DND-41 (cell line): ENCODE measurements around the gene GOLGA1.

Experiments used
- ATAC-seq: fragments of 200-7000 bp; cut with Tn5 transposase; 3 replicates; pipeline ENCODE4 v1.9.1; 2021; ENCODE audit warnings: low read depth; ENCODE audit not compliant: insufficient read depth
- DNase-seq: peaks from one replicate; pipeline ENCODE4 v3.0.0-alpha.2; 2020
- H2AFZ ChIP-seq: 2 replicates; pipeline ENCODE4 v1.6.0; 2012; ENCODE audit warnings: low read depth, low read length
- H3K27ac ChIP-seq: 2 replicates; pipeline ENCODE4 v1.5.1; 2012; ENCODE audit warnings: low read length, inconsistent platforms
- H3K27me3 ChIP-seq: fragments of 200-600 bp; sonication (generic); 2 replicates; pipeline ENCODE4 v1.6.0; 2012; ENCODE audit warnings: low read length, mild to moderate bottlenecking, inconsistent platforms; ENCODE audit not compliant: insufficient read depth, poor library complexity
- H3K36me3 ChIP-seq: 2 replicates; pipeline ENCODE4 v1.5.1; 2012; ENCODE audit warnings: low read length, inconsistent platforms; ENCODE audit not compliant: insufficient read depth
- H3K4me1 ChIP-seq: 2 replicates; pipeline ENCODE4 v1.5.1; 2012; ENCODE audit warnings: mild to moderate bottlenecking, low read length; ENCODE audit not compliant: insufficient read depth
- H3K4me2 ChIP-seq: 2 replicates; pipeline ENCODE4 v1.6.0; 2012; ENCODE audit warnings: mild to moderate bottlenecking, moderate library complexity, low read length, inconsistent platforms; ENCODE audit not compliant: insufficient read depth
- H3K4me3 ChIP-seq, 2 experiments: fragments of 200-600 bp in 1 of 2; shearing (Covaris generic) in 1 of 2; 2 replicates each; pipeline ENCODE4 v1.5.1; 2012 to 2016; ENCODE audit warnings: inconsistent platforms in 2 of 2, low read length in 2 of 2, mild to moderate bottlenecking in 2 of 2, low read depth in 1 of 2, moderate library complexity in 1 of 2
- H3K79me2 ChIP-seq: 2 replicates; pipeline ENCODE4 v1.6.0; 2012; ENCODE audit warnings: low read length, inconsistent platforms; ENCODE audit not compliant: insufficient read depth
- H3K9ac ChIP-seq: 2 replicates; pipeline ENCODE4 v1.6.0; 2012; ENCODE audit warnings: low read depth, mild to moderate bottlenecking, inconsistent platforms, low read length, moderate library complexity
- H3K9me3 ChIP-seq: 2 replicates; pipeline ENCODE4 v1.5.1; 2012; ENCODE audit warnings: low read length, moderate library complexity, mild to moderate bottlenecking, inconsistent platforms; ENCODE audit not compliant: insufficient read depth, severe bottlenecking
- H4K20me1 ChIP-seq: 2 replicates; pipeline ENCODE4 v1.6.0; 2012; ENCODE audit warnings: low read length; ENCODE audit not compliant: insufficient read depth
- EZH2 ChIP-seq: IDR thresholded peaks from 3 replicates; pipeline ENCODE4 v1.6.1; 2012; ENCODE audit warnings: borderline replicate concordance, low read depth, mild to moderate bottlenecking, moderate library complexity, low read length, inconsistent platforms; ENCODE audit not compliant: severe bottlenecking
- TF ChIP-seq, protein P1 (sequence below): IDR thresholded peaks from 2 replicates; pipeline ENCODE4 v1.5.1; 2012; ENCODE audit warnings: borderline replicate concordance, low read length, moderate library complexity, mild to moderate bottlenecking; ENCODE audit not compliant: poor library complexity, severe bottlenecking; ENCODE audit errors: extremely low read depth

The GOLGA1 gene, protein sequence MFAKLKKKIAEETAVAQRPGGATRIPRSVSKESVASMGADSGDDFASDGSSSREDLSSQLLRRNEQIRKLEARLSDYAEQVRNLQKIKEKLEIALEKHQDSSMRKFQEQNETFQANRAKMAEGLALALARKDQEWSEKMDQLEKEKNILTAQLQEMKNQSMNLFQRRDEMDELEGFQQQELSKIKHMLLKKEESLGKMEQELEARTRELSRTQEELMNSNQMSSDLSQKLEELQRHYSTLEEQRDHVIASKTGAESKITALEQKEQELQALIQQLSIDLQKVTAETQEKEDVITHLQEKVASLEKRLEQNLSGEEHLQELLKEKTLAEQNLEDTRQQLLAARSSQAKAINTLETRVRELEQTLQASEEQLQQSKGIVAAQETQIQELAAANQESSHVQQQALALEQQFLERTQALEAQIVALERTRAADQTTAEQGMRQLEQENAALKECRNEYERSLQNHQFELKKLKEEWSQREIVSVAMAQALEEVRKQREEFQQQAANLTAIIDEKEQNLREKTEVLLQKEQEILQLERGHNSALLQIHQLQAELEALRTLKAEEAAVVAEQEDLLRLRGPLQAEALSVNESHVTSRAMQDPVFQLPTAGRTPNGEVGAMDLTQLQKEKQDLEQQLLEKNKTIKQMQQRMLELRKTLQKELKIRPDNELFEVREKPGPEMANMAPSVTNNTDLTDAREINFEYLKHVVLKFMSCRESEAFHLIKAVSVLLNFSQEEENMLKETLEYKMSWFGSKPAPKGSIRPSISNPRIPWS

DNA sequence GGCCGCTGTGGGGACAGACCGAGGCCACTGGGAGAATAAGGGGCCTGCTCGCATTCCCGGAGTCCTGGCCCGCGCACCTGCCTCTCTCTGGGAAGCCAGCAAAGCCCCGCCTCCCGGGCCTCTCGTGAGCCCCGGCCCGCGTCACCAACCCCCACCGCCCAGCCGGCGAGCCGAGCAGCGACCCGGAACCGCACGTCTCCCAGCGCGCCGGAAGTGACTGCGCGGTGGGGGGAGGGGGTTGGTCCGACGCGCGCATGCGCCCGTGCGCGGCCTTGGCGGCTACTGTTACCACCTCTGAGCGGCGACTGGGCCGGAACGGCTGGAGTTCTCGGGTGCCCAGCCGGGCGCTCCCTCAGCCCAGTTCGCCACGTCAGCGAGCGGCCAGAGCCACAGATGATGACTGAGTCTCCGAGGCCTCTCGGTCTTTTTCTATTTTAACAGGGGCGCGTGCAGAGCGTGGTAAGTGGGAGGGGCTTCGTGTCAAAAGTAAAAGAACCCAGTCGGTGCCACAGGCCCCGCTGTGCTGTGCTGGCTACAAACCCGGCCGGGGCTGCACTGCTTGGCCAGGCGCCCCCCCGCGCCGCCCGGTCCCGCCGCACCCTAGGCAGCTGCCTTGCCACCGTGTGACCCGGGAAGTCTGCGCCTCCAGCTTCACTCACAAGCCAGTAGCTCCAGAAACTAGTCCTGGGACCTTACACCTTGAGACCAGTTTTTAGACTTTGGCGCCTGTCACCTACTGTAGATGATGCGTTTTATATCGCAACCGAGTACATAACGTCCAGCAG, at the start of gene GOLGA1:
Gene GOLGA1, minus strand, starts transcription at position 190 of the 785 bp plus-strand sequence. CDS start 2,372 bp downstream, outside the sequence.
- Histone ChIP-seq H3K4me3 (peak within 1 kb of the TSS; percentile 90 to 91), H3K9ac (peak within 1 kb of the TSS; percentile 95), H4K20me1 (no peaks in the 10 kb centered on the region), H3K79me2 (peaks cover 26% of the 10 kb centered on the region), H3K9me3 (no peaks in the 10 kb centered on the region), H3K27me3 (no peaks in the 10 kb centered on the region), H3K4me2 (peak within 1 kb of the TSS; percentile 93), H3K4me1 (peaks cover 32% of the 10 kb centered on the region), H3K36me3 (peaks cover 10% of the 10 kb centered on the region), H3K27ac (peak within 1 kb of the TSS; percentile 98), H2AFZ (peak within 1 kb of the TSS; percentile 93)
- TF ChIP-seq EZH2: no peak
- TF ChIP-seq, protein P1, sequence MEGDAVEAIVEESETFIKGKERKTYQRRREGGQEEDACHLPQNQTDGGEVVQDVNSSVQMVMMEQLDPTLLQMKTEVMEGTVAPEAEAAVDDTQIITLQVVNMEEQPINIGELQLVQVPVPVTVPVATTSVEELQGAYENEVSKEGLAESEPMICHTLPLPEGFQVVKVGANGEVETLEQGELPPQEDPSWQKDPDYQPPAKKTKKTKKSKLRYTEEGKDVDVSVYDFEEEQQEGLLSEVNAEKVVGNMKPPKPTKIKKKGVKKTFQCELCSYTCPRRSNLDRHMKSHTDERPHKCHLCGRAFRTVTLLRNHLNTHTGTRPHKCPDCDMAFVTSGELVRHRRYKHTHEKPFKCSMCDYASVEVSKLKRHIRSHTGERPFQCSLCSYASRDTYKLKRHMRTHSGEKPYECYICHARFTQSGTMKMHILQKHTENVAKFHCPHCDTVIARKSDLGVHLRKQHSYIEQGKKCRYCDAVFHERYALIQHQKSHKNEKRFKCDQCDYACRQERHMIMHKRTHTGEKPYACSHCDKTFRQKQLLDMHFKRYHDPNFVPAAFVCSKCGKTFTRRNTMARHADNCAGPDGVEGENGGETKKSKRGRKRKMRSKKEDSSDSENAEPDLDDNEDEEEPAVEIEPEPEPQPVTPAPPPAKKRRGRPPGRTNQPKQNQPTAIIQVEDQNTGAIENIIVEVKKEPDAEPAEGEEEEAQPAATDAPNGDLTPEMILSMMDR: no peak
- DNase-seq: peak; percentile 92
- ATAC-seq: peak; percentile 79

DNA sequence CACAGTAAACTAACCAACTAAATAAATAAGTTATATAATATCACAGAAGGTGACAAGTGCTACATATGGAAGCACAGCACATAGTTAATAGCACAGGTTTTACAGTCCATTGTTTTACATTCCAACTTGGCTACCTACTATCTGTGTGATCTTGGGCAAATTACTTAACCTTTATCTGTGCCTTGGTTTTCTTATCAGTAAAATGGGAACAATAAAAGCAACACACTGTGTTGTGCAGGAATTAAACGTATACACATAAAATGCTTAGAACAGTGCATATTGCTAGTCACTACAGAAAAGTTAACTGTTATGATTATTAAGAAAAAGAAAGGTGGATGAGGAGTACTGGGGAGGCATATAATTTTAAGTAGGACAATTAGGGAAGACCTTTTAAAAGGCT, 42.8 kb upstream of the GOLGA1 start:
- no peak overlapping the region for H3K27ac ChIP-seq
- ATAC-seq (no peak), DNase-seq (no peak)
- TF ChIP-seq, protein P1: no peak
- TF ChIP-seq EZH2: no peak
- no peak overlapping the region for H2AFZ ChIP-seq
- H3K4me3 ChIP-seq: no peak overlapping the region
- no peaks in the 10 kb centered on the region for H3K27me3 ChIP-seq
- no peaks in the 10 kb centered on the region for H4K20me1 ChIP-seq
- H3K79me2 ChIP-seq: no peaks in the 10 kb centered on the region
- no peaks in the 10 kb centered on the region for H3K4me1 ChIP-seq
- H3K36me3 ChIP-seq: peaks cover 43% of the 10 kb centered on the region
- no peaks in the 10 kb centered on the region for H3K9me3 ChIP-seq
- no peak overlapping the region for H3K9ac ChIP-seq
- H3K4me2 ChIP-seq: no peak overlapping the region

DNA sequence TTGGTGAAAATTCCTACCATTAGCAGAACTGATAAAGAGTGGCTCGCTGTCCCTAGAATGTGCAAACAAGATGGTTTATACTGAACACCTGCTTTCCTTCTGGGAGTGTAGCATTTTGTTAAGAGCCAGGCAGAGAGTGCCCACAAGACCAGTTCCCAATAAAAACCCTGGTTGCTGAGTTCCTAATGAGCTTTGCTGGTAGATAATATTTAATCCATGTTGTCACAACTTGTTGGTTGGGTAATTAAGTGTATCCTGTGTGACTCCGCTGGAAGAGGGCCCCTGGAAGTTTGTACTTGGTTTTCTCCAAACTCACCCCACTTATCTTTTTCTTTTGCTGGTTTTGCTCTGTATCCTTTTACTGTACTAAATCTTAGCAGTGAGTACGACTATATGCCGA, 39.5 kb upstream of the GOLGA1 start:
- DNase-seq: no peak
- Histone ChIP-seq H3K9me3 (no peaks in the 10 kb centered on the region), H2AFZ (no peak overlapping the region), H4K20me1 (no peaks in the 10 kb centered on the region), H3K4me2 (no peak overlapping the region), H3K79me2 (no peaks in the 10 kb centered on the region), H3K27ac (no peak overlapping the region), H3K4me1 (no peaks in the 10 kb centered on the region), H3K36me3 (peaks cover 49% of the 10 kb centered on the region), H3K9ac (no peak overlapping the region), H3K4me3 (no peak overlapping the region), H3K27me3 (no peaks in the 10 kb centered on the region)
- TF ChIP-seq, protein P1: no peak
- TF ChIP-seq EZH2: no peak
- no peak for ATAC-seq
